Activated T-cell treated with anti-CD3 and anti-CD28 coated beads, Interleukin-2, amount 50 U/mL, for 4 hours (primary cell): Measurements from ENCODE around the gene BAHCC1. TPM values are rescaled to one million over a fixed set of nuclear protein-coding genes. Genes with fewer than 3 reads are reported as not detected.

Experiments used
- ATAC-seq, 2 donors: fragments of 200-7000 bp; cut with Tn5 transposase; one replicate each; pipeline ENCODE4 v1.10.0; 2021
- DNase-seq: peaks from one replicate; pipeline ENCODE4 v3.0.0-alpha.2; 2020
- H3K27me3 Mint-ChIP-seq: one replicate; pipeline ENCODE4 v1.8.0; 2021; ENCODE audit warnings: low read depth, mixed read lengths
- H3K36me3 Mint-ChIP-seq: one replicate; pipeline ENCODE4 v1.8.0; 2022; ENCODE audit warnings: mixed read lengths; ENCODE audit not compliant: insufficient read depth
- H3K4me1 Mint-ChIP-seq: one replicate; pipeline ENCODE4 v1.8.0; 2021; ENCODE audit warnings: low read depth, mixed read lengths
- H3K4me3 Mint-ChIP-seq: one replicate; pipeline ENCODE4 v1.8.0; 2021; ENCODE audit warnings: mild to moderate bottlenecking, moderate library complexity, mixed read lengths
- H3K9me3 Mint-ChIP-seq: one replicate; pipeline ENCODE4 v1.8.0; 2021; ENCODE audit warnings: mixed read lengths
- total RNA-seq, 3 donors: library from RNA; stranded (reverse); gene quantifications; one replicate each; pipeline ENCODE4 v1.2.1, GENCODE V29; 2021

BAHCC1 gene
- total RNA-seq, 3 donors from 2014 or later, result 0.08 to 0.19 (median 0.08) TPM

DNA sequence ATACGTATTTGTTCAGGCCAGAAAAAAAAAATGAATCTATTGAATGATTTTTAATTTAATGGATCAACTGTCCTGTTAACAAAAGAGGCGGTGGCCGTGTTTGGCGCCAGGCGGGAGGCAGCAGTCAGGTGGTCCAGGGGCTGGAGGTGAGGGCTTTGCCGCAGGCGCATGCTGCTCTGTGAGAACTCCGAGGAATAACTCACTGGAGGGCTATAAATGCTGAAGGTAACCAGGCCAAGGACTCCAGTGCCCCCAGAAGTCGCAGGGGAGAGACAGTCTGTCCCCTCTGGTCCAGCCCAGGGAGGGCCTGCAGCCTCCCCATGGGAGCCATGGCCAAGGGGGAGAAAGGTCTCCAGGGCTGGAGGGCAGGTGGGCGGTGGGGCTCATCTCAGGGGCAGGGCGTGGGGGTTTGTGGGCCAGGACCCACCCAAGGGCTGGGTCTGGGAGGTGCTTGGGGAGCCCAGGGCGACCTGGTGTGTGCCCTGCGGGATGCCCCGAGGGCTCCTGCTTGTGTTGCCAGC lies 7.1 kb upstream of the BAHCC1 start:
- Mint-ChIP-seq H3K4me3 (peak overlapping the region; percentile 38), H3K9me3 (no peaks in the 10 kb centered on the region), H3K27me3 (peaks cover 68% of the 10 kb centered on the region), H3K36me3 (no peaks in the 10 kb centered on the region), H3K4me1 (peaks cover 4% of the 10 kb centered on the region)
- ATAC-seq (no peak), DNase-seq (no peak)

GRCh38 chr17:81388612-81389367 lies 6.5 kb upstream of the BAHCC1 start:
- peaks cover 4% of the 10 kb centered on the region for H3K4me1 Mint-ChIP-seq
- H3K27me3 Mint-ChIP-seq, result peaks cover 63% of the 10 kb centered on the region
- H3K36me3 Mint-ChIP-seq, result no peaks in the 10 kb centered on the region
- no peaks in the 10 kb centered on the region for H3K9me3 Mint-ChIP-seq
- peak overlapping the region; percentile 11 for H3K4me3 Mint-ChIP-seq
- ATAC-seq (no peak), DNase-seq (no peak)

DNA sequence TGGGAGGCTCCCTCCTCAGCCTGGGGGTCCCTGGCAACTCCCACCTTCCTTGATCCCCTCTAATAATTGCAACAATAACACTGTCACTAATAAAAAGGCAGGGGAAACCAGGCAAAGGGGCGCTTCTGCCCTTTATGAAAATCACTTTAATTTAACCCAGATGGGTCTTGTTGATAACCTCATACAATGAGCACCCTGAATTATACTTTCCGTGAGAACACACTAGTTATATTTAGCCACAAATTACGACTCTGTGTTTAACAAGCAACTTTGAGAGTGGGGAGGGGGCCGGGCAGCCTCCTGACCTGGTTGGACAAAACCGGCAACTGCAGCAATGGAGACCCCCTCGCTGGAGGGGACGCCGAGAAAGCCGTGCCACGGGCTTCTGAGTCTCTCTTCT lies 5.7 kb upstream of the BAHCC1 start:
- ATAC-seq (no peak), DNase-seq (no peak)
- Mint-ChIP-seq H3K9me3 (no peaks in the 10 kb centered on the region), H3K27me3 (peaks cover 68% of the 10 kb centered on the region), H3K4me3 (no peak overlapping the region), H3K4me1 (peaks cover 12% of the 10 kb centered on the region), H3K36me3 (no peaks in the 10 kb centered on the region)

- Mint-ChIP-seq H3K27me3 (peaks cover 68% of the 10 kb centered on the region), H3K36me3 (no peaks in the 10 kb centered on the region)
- no peak for ATAC-seq
Observed at GRCh38 chr17:81390029-81390872, 5.0 kb upstream of the BAHCC1 start.

GRCh38 chr17:81390873-81391255 lies 4.4 kb upstream of the BAHCC1 start:
- ATAC-seq, result no peak
- Mint-ChIP-seq H3K9me3 (no peaks in the 10 kb centered on the region), H3K4me1 (peaks cover 20% of the 10 kb centered on the region), H3K4me3 (no peak overlapping the region), H3K27me3 (peaks cover 64% of the 10 kb centered on the region), H3K36me3 (no peaks in the 10 kb centered on the region)
- DNase-seq, result no peak

More at GRCh38 chr17:81390029-81390872, 5.0 kb upstream of the BAHCC1 start:
- no peaks in the 10 kb centered on the region for H3K9me3 Mint-ChIP-seq
- H3K4me1 Mint-ChIP-seq, result peaks cover 17% of the 10 kb centered on the region
- no peak overlapping the region for H3K4me3 Mint-ChIP-seq
- no peak for DNase-seq

GRCh38 chr17:81391293-81391935 lies 3.8 kb upstream of the BAHCC1 start:
- ATAC-seq (no peak), DNase-seq (no peak)
- peaks cover 20% of the 10 kb centered on the region for H3K4me1 Mint-ChIP-seq
- no peaks in the 10 kb centered on the region for H3K9me3 Mint-ChIP-seq
- H3K27me3 Mint-ChIP-seq, result peaks cover 58% of the 10 kb centered on the region
- H3K36me3 Mint-ChIP-seq, result no peaks in the 10 kb centered on the region
- no peak overlapping the region for H3K4me3 Mint-ChIP-seq

- H3K4me1 Mint-ChIP-seq, result peaks cover 20% of the 10 kb centered on the region
- no peaks in the 10 kb centered on the region for H3K9me3 Mint-ChIP-seq
- no peak overlapping the region for H3K4me3 Mint-ChIP-seq
- H3K36me3 Mint-ChIP-seq, result no peaks in the 10 kb centered on the region
- ATAC-seq (no peak), DNase-seq (no peak)
- H3K27me3 Mint-ChIP-seq, result peaks cover 60% of the 10 kb centered on the region
Observed at GRCh38 chr17:81391936-81392908, 3.0 kb upstream of the BAHCC1 start.

DNA sequence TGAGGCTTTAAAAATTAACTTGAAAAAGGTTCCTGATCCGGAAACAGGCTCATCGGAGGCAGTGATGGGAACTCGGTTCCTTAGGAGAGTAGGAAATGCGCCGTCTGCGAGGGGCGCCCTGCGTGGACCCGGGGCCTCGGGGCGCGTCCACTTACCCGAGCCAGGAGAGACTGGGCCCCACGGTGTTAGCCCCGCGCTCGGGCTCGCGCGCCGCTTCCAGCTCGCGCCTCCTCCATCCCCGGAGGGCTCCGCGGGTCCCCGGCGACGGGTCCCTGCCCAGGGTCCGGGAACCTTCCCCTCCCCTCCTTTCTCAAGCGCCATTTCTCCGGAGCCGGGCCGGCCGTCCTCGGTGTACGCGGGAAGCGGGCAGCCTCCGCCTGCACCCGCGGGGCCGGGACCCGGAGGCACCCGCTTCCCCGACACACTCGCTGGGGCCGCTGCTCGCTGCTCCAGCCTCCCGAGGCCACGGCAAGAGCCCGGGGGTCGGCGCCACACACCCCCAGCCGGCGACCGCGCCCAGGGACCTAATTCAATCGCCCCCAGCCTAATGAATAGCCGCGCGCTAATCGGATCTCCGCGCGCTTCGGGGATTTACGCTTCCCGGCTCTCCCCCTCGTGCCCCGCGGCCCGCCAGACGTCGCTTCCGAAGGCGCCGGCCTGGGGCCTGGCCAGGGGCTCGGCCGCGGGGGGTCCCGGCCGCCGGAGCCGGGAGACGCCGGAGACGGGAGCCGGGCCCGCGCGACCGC lies 2.2 kb upstream of the BAHCC1 start:
- peaks cover 22% of the 10 kb centered on the region for H3K4me1 Mint-ChIP-seq
- no peak for ATAC-seq
- no peak for DNase-seq
- peaks cover 62% of the 10 kb centered on the region for H3K27me3 Mint-ChIP-seq
- H3K4me3 Mint-ChIP-seq, result no peak overlapping the region
- no peaks in the 10 kb centered on the region for H3K36me3 Mint-ChIP-seq
- H3K9me3 Mint-ChIP-seq, result no peaks in the 10 kb centered on the region

GRCh38 chr17:81393684-81394376 lies 1.4 kb upstream of the BAHCC1 start:
- DNase-seq, result no peak
- peak; percentile 14 to 29 for ATAC-seq
- Mint-ChIP-seq H3K27me3 (peaks cover 61% of the 10 kb centered on the region), H3K4me1 (peaks cover 24% of the 10 kb centered on the region), H3K9me3 (no peaks in the 10 kb centered on the region), H3K4me3 (peak overlapping the region; percentile 42), H3K36me3 (no peaks in the 10 kb centered on the region)

- Mint-ChIP-seq H3K9me3 (no peaks in the 10 kb centered on the region), H3K27me3 (peaks cover 58% of the 10 kb centered on the region), H3K4me3 (no peak overlapping the region), H3K4me1 (peaks cover 27% of the 10 kb centered on the region), H3K36me3 (no peaks in the 10 kb centered on the region)
- ATAC-seq, result no peak
- no peak for DNase-seq
Observed at GRCh38 chr17:81394377-81394920, 808 bp upstream of the BAHCC1 start.

DNA sequence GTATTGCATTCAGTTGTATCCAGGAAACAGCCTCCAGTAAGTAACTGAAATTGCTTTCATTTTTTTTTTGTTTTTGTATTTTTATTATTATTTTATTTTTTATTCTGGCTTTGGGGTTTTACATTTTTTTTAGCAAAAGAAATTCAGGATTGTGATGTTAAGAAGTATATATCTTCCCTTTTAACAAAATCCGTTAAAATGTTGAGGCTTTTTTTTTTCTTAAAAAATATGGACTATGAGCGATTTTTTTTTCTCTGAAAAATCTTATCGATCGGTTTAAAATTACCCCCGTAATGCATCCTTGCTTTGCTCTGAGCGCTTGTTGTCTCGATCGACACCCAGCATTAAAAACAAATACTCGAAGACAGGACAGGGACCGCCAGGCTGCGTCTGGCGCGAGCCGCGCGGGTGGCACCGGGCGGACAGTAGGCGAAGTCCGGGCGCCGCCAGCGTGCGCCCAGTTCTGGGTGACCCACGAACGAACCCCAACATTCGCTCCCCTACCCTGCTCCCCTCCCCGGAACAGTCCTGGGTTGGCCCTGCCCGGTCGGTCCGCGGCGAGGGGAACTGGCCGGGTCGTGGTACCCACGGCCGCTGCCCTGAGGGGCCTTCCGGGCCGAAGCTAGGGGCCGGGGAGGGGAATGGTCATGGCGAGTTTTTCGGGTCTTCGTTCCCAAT lies 482 bp downstream of the BAHCC1 start:
- Mint-ChIP-seq H3K27me3 (peaks cover 56% of the 10 kb centered on the region), H3K4me3 (no peak overlapping the region), H3K9me3 (no peaks in the 10 kb centered on the region), H3K4me1 (peaks cover 32% of the 10 kb centered on the region), H3K36me3 (no peaks in the 10 kb centered on the region)
- no peak for DNase-seq
- no peak for ATAC-seq

- ATAC-seq, result no peak
- H3K4me3 Mint-ChIP-seq, result no peak overlapping the region
- no peaks in the 10 kb centered on the region for H3K9me3 Mint-ChIP-seq
- peaks cover 57% of the 10 kb centered on the region for H3K27me3 Mint-ChIP-seq
- H3K36me3 Mint-ChIP-seq, result no peaks in the 10 kb centered on the region
- no peak for DNase-seq
- H3K4me1 Mint-ChIP-seq, result peaks cover 32% of the 10 kb centered on the region
Observed at GRCh38 chr17:81396278-81396721, 1.0 kb downstream of the BAHCC1 start.
